ENCODE data around the gene C13orf46. TPM values are rescaled to one million over a fixed set of nuclear protein-coding genes. Genes with fewer than 3 reads are reported as not detected.
"Not testable (repeated sequence)": the region's sequence is repeated elsewhere in the genome, so short reads cannot be mapped to it uniquely, and the experiment has no call there.

Gene C13orf46
- 0.48 TPM for total RNA-seq (ENCODE audit: insufficient read depth, low replicate concordance)

- DNase-seq (ENCODE audit: low spot score) = no peak
Measured at GRCh38 chr13:113973218-113974164, at the start of gene C13orf46. C13orf46 (minus strand) TSS chr13:113974076; CDS start chr13:113973997, 79 bp downstream.

DNA sequence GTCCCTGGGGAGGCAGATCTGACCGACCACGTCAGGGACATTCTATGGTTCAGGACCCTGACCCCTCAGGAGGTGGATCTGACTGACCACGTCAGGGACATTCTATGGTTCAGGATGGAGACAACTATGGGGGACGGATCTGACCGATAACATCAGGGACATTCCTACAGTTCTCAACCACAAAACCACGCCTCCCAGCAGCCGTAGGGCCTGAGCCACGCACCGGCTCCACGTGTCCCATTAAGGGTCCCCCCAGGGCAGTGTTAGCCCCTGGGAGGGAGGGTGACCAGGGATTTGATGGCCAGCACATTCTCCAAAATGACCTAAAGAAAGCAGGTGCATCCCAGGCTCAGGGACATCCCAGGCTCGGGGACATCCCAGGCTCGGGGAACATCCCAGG, 49.0 kb upstream of the C13orf46 start:
- DNase-seq (ENCODE audit: low spot score) = no peak

- no peak for DNase-seq (ENCODE audit: low spot score)
Measured at GRCh38 chr13:114022309-114022669, 48.4 kb upstream of the C13orf46 start.

DNA sequence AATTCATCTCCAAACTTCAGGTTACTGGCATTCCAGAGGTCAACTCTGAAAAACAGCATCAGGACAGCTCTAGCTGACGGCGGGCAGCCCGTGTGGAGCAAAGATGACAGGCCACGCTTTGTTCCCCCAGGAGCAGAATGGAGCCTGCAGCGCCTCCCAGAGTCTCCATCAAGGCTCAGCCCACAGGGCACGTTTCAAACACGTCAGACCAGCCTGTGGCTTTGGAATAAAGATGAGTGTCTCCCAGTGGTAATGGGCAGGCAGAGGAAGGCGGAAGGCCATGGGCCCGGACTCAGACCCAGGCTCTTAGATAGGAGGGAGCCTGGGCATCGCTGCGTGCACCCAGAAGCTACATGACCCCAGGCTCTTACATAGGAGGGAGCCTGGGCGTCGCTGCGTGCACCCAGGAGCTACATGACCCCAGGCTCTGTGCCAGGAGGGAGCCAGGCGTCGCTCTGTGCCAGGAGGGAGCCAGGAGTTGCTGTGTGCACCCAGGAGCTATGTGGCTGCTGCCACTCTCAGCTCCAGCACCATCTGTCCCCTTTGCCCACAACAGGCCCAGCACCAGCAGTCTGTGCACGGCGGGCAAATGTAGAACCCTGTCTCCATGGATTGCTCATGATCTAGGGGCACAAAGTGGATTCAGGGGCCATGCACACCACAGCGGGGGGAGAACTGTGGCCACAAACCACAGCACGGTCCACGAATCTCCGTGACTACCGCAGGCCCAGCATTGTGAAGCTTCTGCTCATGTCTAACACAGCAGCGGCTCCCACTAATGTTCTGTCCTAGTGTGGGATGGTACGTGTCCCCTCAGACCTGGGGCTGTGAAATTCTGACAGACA, 47.8 kb upstream of the C13orf46 start:
- DNase-seq (ENCODE audit: low spot score) = no peak

GRCh38 chr13:114020750-114021463, 47.0 kb upstream of the C13orf46 start:
- no peak for DNase-seq (ENCODE audit: low spot score)

DNA sequence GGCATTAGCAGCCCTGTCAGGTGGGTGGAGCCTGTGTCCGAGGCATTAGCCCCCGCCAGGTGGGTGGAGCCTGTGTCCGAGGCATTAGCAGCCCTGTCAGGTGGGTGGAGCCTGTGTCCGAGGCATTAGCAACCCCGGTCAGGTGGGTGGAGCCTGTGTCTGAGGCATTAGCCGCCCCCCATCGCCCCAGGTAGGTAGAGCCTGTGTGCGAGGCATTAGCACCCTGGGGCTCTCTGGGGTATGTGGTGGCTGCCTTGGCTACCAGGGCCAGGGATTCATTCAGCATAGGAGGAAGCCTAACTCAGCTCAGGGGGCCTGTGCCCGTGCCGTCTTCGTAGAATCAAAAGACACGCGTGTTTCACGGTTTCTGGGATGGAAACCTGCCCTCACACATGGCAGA, 46.3 kb upstream of the C13orf46 start:
- not testable (repeated sequence) for DNase-seq (ENCODE audit: low spot score)

DNA sequence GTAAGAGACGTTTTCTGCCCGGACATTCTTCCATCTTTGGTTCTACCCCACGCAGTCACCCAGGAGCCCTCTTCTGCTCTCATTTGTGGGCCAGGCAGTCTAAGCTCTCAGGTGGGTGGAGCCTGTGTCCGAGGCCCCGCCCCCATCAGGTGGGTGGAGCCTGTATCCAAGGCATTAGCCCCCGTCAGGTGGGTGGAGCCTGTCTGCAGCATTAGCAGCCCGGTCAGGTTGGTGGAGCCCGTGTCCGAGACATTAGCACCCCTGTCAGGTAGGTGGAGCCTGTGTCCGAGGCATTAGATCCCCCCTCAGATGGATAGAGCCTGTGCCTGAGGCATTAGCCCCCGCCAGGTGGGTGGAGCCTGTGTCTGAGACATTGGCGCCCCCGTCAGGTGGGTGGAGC, 45.5 kb upstream of the C13orf46 start:
- no peak for DNase-seq (ENCODE audit: low spot score)

GRCh38 chr13:114018461-114019055, 44.7 kb upstream of the C13orf46 start:
- DNase-seq (ENCODE audit: low spot score) = no peak

- DNase-seq (ENCODE audit: low spot score) = no peak
Measured at GRCh38 chr13:114017966-114018365, 44.1 kb upstream of the C13orf46 start.

DNA sequence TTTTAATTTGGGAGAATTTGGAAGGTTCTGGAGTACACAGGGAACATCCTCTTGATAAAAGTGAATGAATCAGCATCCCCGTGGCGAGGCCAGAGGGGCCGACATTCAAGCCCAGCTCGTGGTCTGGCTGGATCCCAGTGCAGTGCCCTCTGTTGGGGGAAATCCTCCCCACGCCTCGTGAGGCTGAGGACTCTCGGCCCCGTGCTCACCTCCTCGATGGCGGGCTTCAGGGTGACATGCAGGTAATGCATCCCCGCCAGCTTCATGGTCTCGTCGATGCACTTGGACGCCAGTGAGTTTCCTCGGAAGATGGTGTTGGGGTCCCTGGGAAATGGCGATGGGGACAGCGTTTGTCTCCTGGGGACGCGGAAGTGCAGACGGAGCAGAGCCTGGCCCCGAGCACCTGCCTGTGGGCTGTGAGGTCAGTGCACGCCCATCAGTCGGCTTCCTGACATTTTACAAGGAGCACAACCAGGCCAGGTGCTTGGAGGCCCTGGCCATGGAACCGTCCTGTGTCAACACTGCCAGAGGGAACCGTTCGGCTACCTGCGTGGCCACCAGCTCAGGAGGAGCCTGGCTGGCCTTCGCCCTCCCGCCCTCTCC, 43.3 kb upstream of the C13orf46 start:
- no peak for DNase-seq (ENCODE audit: low spot score)

DNA sequence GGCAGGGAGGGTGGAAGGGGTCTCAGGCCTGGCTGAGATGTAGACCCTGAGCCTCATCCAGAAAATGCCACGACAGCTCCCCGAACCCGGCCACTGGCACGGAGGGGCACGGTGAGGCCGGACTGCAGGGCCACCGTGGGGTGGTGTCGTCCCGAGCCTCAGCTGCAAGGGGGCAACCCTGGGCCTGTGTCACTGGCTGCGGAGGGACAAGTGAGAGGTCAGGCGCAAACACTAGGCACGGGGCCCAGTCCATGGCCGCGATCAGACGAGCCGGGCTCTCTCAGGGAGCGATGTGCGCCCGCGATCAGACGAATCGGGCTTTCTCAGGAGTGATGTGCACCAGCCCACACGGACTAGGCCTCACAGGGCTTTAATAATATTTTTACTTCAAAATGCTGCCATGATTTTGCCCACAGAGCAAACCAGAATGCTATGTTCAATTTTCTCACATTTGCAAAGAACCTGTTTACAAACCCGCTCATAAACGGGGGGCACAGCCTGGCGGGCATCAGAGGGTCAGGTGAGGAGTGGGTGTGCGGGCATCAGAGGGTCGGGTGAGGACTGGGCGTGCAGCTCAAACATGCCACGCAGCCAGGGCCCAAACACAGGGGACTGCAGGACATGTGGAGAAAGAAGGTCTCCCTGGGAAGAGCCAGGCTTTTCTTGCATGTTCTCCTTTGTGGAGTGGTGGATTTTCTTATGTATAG, 42.6 kb upstream of the C13orf46 start:
- no peak for DNase-seq (ENCODE audit: low spot score)

DNA sequence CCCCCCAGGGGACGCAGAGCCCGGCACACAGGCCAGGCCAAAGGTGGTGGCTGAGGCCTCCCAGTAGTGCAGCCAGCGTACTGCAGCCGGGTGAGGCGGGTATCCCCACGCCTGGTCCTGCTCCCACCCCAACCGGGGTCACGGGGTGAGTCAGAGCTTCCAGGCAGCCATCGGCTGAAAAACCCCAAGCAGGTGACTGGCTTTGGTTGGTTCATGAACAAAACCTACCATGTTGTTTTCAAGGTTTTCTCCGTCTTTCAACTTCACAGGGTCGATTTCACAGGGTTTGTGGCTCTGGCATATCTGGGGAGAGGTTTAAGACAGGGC, 42.1 kb upstream of the C13orf46 start:
- DNase-seq (ENCODE audit: low spot score) = no peak

DNA sequence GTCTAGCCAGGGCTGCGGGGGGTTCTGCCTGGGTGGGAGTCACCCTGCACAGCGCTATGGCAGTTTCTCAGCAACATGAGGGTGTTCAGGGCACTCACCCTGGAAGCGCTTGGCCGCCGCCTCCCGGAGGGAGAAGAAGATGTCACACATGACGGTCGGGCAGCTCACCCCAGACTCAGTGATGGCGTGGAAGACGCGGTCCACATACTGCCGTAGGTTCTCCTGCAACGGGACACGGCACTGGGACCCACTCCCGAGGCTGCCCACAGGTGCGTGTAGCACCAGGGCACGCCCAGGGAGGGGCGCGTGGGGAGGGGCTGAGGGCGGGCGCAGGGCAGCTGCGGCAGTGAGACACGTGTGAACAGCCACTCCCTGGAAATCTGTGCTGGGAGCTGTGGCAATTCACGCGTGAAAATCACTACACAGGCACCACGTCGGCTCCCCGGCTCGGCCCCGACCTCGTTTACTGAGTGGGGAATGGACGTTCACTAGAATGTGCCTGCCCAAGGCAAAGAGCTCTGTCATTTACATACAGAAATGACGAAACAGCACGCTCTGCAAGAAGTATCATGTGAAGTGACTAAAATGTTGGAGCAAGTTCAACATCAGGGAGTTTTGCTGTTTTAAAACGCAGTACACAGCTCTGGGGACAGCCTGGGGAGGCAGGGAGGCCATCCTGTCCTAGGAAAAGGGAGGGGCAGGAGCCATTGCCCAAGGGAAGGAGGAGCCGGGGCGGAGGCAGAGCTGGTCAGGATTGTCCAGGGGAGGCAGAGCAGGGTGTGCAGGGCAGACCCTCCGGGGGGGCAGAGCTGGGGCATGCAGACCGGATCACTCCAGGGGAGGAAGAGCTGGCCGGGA, 41.5 kb upstream of the C13orf46 start:
- no peak for DNase-seq (ENCODE audit: low spot score)

DNA sequence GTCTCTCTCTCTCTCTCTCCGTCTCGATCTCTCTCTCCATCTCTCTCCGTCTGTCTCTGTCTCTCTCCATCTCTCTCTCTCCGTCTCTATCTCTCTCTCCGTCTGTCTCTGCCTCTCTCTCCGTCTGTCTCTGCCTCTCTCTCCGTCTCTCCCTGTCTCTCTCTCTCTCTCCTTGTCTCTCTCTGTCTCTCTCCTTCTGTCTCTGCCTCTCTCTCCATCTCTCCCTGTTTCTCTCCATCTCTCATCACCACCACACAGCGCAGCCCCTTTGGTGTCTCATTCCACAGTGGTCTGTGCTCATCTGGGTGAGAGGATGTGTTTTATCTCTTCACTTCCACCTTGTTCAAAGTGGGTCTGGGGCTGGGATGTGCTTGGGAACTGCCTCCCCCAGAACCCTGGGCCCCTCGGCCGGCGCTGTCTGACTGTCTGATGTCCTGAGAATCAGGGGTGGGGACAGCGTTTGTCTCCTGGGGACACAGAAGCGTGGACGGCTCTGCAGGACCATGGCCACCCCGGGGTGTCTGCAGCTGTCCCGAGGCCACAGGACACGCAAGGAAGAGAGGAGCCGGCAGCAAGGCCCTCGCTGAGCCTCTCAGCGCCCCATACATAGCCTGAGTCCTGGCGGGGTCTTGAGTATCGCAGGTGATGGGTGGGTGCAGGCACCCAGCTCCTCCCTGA, 40.2 kb upstream of the C13orf46 start:
- DNase-seq (ENCODE audit: low spot score) = no peak

- no peak for DNase-seq (ENCODE audit: low spot score)
Measured at GRCh38 chr13:114013336-114013735, 39.5 kb upstream of the C13orf46 start.

DNA sequence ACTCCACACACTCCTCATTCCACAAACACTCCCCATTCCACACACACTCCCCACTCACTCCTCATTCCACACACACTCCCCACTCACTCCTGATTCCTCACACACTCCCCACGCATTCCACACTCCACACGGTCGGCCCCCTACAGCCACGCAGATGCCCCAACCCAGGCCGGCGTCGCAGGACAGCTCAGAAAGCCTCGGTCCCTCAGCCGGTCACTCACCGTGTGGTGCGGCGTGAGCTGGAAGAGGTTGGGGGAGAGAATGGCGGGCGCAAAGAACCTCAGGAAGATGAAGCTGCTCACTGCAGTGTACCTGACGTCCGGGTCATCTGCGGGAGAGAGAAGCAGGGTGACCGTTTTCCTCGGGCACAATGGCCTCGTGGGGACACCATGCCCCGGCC, 39.0 kb upstream of the C13orf46 start:
- DNase-seq (ENCODE audit: low spot score) = no peak

DNA sequence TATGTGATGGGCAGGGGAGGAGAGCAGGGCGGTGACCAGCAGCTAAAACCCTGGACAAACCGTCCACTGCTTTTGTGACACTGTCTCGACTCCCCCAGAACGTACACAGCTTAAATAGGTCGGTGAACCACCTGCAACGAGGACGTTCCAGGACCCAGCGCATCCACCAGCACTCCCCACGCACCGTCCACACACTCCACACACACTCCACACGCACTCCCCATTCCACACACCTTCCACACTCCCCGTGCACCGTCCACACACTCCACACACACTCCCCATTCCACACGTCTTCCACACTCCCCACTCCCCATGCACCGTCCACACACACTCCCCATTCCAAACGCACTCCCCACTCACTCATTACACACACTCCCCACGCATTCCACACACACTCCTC, 38.3 kb upstream of the C13orf46 start:
- DNase-seq (ENCODE audit: low spot score) = no peak

DNA sequence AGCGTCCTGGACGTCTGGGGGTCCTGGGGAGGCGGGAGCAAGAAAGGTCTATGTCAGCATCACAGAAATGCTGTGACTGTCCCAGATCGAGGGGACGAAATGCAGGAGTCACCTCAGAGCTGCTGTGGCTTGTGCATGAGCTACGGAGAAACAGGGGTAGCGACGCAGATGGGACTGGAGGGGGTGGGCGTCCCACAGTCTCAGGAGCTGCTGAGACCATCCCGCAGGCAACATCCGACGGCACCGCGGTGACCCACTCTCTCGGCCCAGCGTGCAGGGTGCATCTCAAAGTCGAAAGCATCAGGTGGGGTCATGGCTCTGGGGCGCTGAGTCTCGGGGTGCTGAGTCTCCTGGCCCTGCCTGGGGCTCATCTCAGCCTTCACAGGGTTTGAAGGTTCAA, 37.4 kb upstream of the C13orf46 start:
- no peak for DNase-seq (ENCODE audit: low spot score)

Measured in umbilical cord (tissue), 2 donors.